Body of pancreas (tissue), 4 donors: ENCODE results near the gene ABI3BP. TPM values are rescaled to one million over a fixed set of nuclear protein-coding genes. Genes with fewer than 3 reads are reported as not detected.

Source experiments
- ATAC-seq: fragments of 150-250 bp; one replicate; pipeline ENCODE4 v1.9.1; 2016
- DNase-seq, 4 donors: peaks; one replicate each; pipeline ENCODE4 v3.0.0-alpha.2; 2019
- H3K27ac ChIP-seq, 4 donors: fragments of 200-600 bp; sonication (generic); 1 replicate in 3 of 4; 2 replicates in 1 of 4; pipeline versions ENCODE4 v1.5.1 to v1.6.1; 2016 to 2019; ENCODE audit warnings: mild to moderate bottlenecking in 1 of 4, mixed read lengths in 1 of 4, moderate library complexity in 1 of 4
- H3K27me3 ChIP-seq, 2 donors: fragments of 200-600 bp; sonication (generic); one replicate each; pipeline ENCODE4 v1.6.0; 2016; ENCODE audit warnings: mild to moderate bottlenecking in 1 of 2
- H3K36me3 ChIP-seq, 2 donors: fragments of 200-600 bp; sonication (generic); replicated peaks in 1 of 2; 2 replicates each; pipeline ENCODE4 v1.5.1; 2016; ENCODE audit warnings: low read depth in 2 of 2; ENCODE audit not compliant: insufficient read depth in 1 of 2
- H3K4me1 ChIP-seq: fragments of 200-600 bp; sonication (generic); one replicate; pipeline ENCODE4 v1.6.0; 2016
- H3K4me3 ChIP-seq, 2 donors: fragments of 200-600 bp; sonication (generic); 1 replicate in 1 of 2; 2 replicates in 1 of 2; pipeline ENCODE4 v1.5.1; 2016 to 2019
- H3K9me3 ChIP-seq, 3 donors: fragments of 200-600 bp; sonication (generic); 1 replicate in 2 of 3; 2 replicates in 1 of 3; pipeline ENCODE4 v1.5.1; 2016
- CTCF ChIP-seq, 7 experiments: fragments of 450-650 bp in 4 of 7; fragments of 200-600 bp in 3 of 7; sonication (generic) in 3 of 7; IDR thresholded peaks; one replicate each; pipeline ENCODE4 v1.5.1; 2016 to 2019; ENCODE audit warnings: antibody characterized with exemption in 7 of 7
- POLR2A ChIP-seq, 3 donors: fragments of 450-650 bp; IDR thresholded peaks; one replicate each; pipeline ENCODE4 v1.6.1; 2016; ENCODE audit warnings: antibody characterized with exemption in 3 of 3, mild to moderate bottlenecking in 2 of 3
- WGBS, 2 donors: methylation state at CpG; one replicate each; pipeline ENCODE4 v1.1.5; 2017; 5-methylcytosine and 5-hydroxymethylcytosine counted together
- intact Hi-C: fragments of 100-400 bp; cut with DNase I; formaldehyde crosslinking; loops from one replicate; pipeline ENCODE4 v1.15.1; 2023
- total RNA-seq, 2 donors: library from RNA; depleted of rRNA; stranded (reverse); fragments of >200 nt; gene quantifications; one replicate each; pipeline ENCODE4 v1.1.0, GENCODE V29; 2016

Gene ABI3BP
- total RNA-seq, 2 donors from 2014 or later = 9.3 to 19.8 TPM

GRCh38 chr3:100966807-100967206 is 26.4 kb downstream of the ABI3BP start:
- H3K9me3 ChIP-seq = no peaks in the 10 kb centered on the region
- 75 to 82% methylated on average over 2 of the region's 2 CpGs for WGBS, 2 donors
- intact Hi-C loops = no loop called here
- H3K4me3 ChIP-seq = no peak overlapping the region
- no peaks in the 10 kb centered on the region for H3K4me1 ChIP-seq
- H3K36me3 ChIP-seq = no peaks in the 10 kb centered on the region
- DNase-seq (no peak), ATAC-seq (no peak)
- no peaks in the 10 kb centered on the region for H3K27me3 ChIP-seq
- TF ChIP-seq CTCF (IDR thresholded peaks at IDR 0.05) = no peak
- TF ChIP-seq POLR2A (IDR thresholded peaks at IDR 0.05) = no peak
- H3K27ac ChIP-seq = no peak overlapping the region

- Histone ChIP-seq H3K4me1 (no peaks in the 10 kb centered on the region), H3K4me3 (no peak overlapping the region), H3K27me3 (no peaks in the 10 kb centered on the region), H3K27ac (no peak overlapping the region), H3K36me3 (no peaks in the 10 kb centered on the region), H3K9me3 (no peaks in the 10 kb centered on the region)
- WGBS, 2 donors = 67 to 73% methylated on average over 3 of the region's 3 CpGs
- no peak for DNase-seq
- ATAC-seq = no peak
- TF ChIP-seq CTCF (IDR thresholded peaks at IDR 0.05) = no peak
- no peak for TF ChIP-seq POLR2A (IDR thresholded peaks at IDR 0.05)
- intact Hi-C loops = no loop called here
These were observed 27.2 kb downstream of the ABI3BP start for GRCh38 chr3:100966049-100966491.

- Histone ChIP-seq H3K36me3 (no peaks in the 10 kb centered on the region), H3K9me3 (no peaks in the 10 kb centered on the region), H3K27me3 (no peaks in the 10 kb centered on the region), H3K4me1 (no peaks in the 10 kb centered on the region), H3K27ac (no peak overlapping the region), H3K4me3 (no peak overlapping the region)
- TF ChIP-seq POLR2A (IDR thresholded peaks at IDR 0.05) = no peak
- no peak for TF ChIP-seq CTCF (IDR thresholded peaks at IDR 0.05)
- ATAC-seq = no peak
- WGBS, 2 donors = 74 to 79% methylated on average over 1 of the region's 1 CpG
- intact Hi-C loops = no loop called here
- DNase-seq = no peak
These were observed 30.2 kb downstream of the ABI3BP start for GRCh38 chr3:100963041-100963440.

- no peaks in the 10 kb centered on the region for H3K36me3 ChIP-seq
- H3K4me1 ChIP-seq = no peaks in the 10 kb centered on the region
- no peak overlapping the region for H3K27ac ChIP-seq
- DNase-seq (no peak), ATAC-seq (no peak)
- intact Hi-C loops = no loop called here
- TF ChIP-seq CTCF (IDR thresholded peaks at IDR 0.05) = no peak
- no peak for TF ChIP-seq POLR2A (IDR thresholded peaks at IDR 0.05)
- H3K27me3 ChIP-seq = no peaks in the 10 kb centered on the region
- no peaks in the 10 kb centered on the region for H3K9me3 ChIP-seq
- 64 to 75% methylated on average over 3 of the region's 3 CpGs for WGBS, 2 donors
- no peak overlapping the region for H3K4me3 ChIP-seq
These were observed 35.8 kb downstream of the ABI3BP start for GRCh38 chr3:100957261-100957986.

GRCh38 chr3:100956276-100956675 is 36.9 kb downstream of the ABI3BP start:
- ATAC-seq (no peak), DNase-seq (no peak)
- Histone ChIP-seq H3K27me3 (no peaks in the 10 kb centered on the region), H3K27ac (no peak overlapping the region), H3K4me1 (no peaks in the 10 kb centered on the region), H3K4me3 (no peak overlapping the region), H3K36me3 (no peaks in the 10 kb centered on the region), H3K9me3 (no peaks in the 10 kb centered on the region)
- WGBS, 2 donors = 36 to 64% methylated on average over 2 of the region's 2 CpGs
- no peak for TF ChIP-seq POLR2A (IDR thresholded peaks at IDR 0.05)
- no peak for TF ChIP-seq CTCF (IDR thresholded peaks at IDR 0.05)
- intact Hi-C loops = no loop called here
